Adrenal gland (tissue), 12 donors: ENCODE data around the gene CNOT6. TPM values are rescaled to one million over a fixed set of nuclear protein-coding genes. Genes with fewer than 3 reads are reported as not detected.
"Not testable (repeated sequence)": the region's sequence is repeated elsewhere in the genome, so short reads cannot be mapped to it uniquely, and the experiment has no call there.

Experiments
- DNase-seq, 7 donors: peaks; one replicate each; pipeline ENCODE4 v3.0.0-alpha.2; 2019 to 2020
- H3K27ac ChIP-seq, 5 donors: fragments of 200-600 bp; sonication (generic) in 4 of 5; 1 replicate in 3 of 5; 2 replicates in 2 of 5; pipeline versions ENCODE4 v1.5.1 to v1.8.0; 2016 to 2020; ENCODE audit warnings: mild to moderate bottlenecking in 1 of 5
- H3K27me3 ChIP-seq: fragments of 200-600 bp; 2 replicates; pipeline ENCODE4 v1.8.0; 2021
- H3K36me3 ChIP-seq, 2 donors: fragments of 200-600 bp; replicated peaks in 1 of 2; 1 replicate in 1 of 2; 2 replicates in 1 of 2; pipeline versions ENCODE4 v1.5.1 to v1.8.0; 2018 to 2022
- H3K4me1 ChIP-seq, 2 donors: fragments of 200-600 bp; replicated peaks in 1 of 2; 1 replicate in 1 of 2; 2 replicates in 1 of 2; pipeline versions ENCODE4 v1.5.1 to v1.8.0; 2018 to 2021
- H3K4me3 ChIP-seq, 4 donors: fragments of 200-600 bp; sonication (generic) in 3 of 4; one replicate each; pipeline ENCODE4 v1.5.1; 2016 to 2018
- H3K9me3 ChIP-seq, 3 donors: fragments of 200-600 bp; sonication (generic) in 1 of 3; replicated peaks in 1 of 3; 1 replicate in 2 of 3; 2 replicates in 1 of 3; pipeline versions ENCODE4 v1.5.1 to v1.8.0; 2016 to 2021
- POLR2A ChIP-seq, 2 donors: fragments of 450-650 bp; IDR thresholded peaks; one replicate each; pipeline ENCODE4 v1.6.1; 2017; ENCODE audit warnings: antibody characterized with exemption in 2 of 2, mild to moderate bottlenecking in 2 of 2, moderate library complexity in 1 of 2
- WGBS, 4 donors: extraction: QIAGEN DNeasy Blood & Tissue Kit in 2 of 4; methylation state at CpG; one replicate each; pipeline versions ENCODE4 v1.1.5 to v1.1.7; 2013 to 2017; 5-methylcytosine and 5-hydroxymethylcytosine counted together
- intact Hi-C, 2 donors: fragments of 100-400 bp; cut with DNase I; formaldehyde crosslinking; loops; one replicate each; pipeline versions ENCODE4 v1.14.1 to v1.15.0; 2022 to 2023
- polyA plus RNA-seq, 3 donors: library from polyadenylated mRNA; stranded (reverse); fragments of 200-250 nt in 2 of 3; fragments of 350-450 nt in 1 of 3; fragmentation: Illumina TruSeq in 1 of 3; extraction: RNeasy Lipid Tissue Mini Kit (QIAGEN cat#74804) in 1 of 3; gene quantifications; one replicate each; pipeline ENCODE4 v1.2.3, GENCODE V29; 2013 to 2014
- total RNA-seq, 9 donors: library from RNA; depleted of rRNA in 4 of 9; stranded (reverse); fragments of >200 nt in 4 of 9; fragments of 120-200 nt in 1 of 9; fragmentation: NEBNext Ultra II Directional in 1 of 9; extraction: Animal tissue kit (Norgen Biotek cat#: 25700) in 1 of 9; gene quantifications; one replicate each; pipeline versions ENCODE4 v1.1.0 to v1.2.4, GENCODE V29; 2013 to 2023
- TF ChIP-seq, protein P1 (sequence below), 6 experiments: fragments of 450-650 bp in 4 of 6; fragments of 200-600 bp in 2 of 6; sonication (generic) in 1 of 6; IDR thresholded peaks; 1 replicate in 5 of 6; 2 replicates in 1 of 6; pipeline versions ENCODE4 v1.5.1 to v1.8.0; 2016 to 2021; ENCODE audit warnings: antibody characterized with exemption in 6 of 6, mild to moderate bottlenecking in 2 of 6, moderate library complexity in 1 of 6
- donor health status: healthy with polysubstance abuse.
- donor health status: Bipolar disorder and iron deficiency.
- donor health status: DM: yes; HTN: yes; CAD: no.
- donor health status: DM: no; HTN: no; CAD: no.
- donor health status: DM: no; HTN: no; CAD: no.
- donor health status: DM: yes; HTN: yes; CAD: no.

CNOT6 gene
- total and polyA plus RNA-seq, 12 donors, result 4.4 to 19.9 (median 11.5) TPM

- DNase-seq, result no peak
- Histone ChIP-seq H3K9me3 (no peaks in the 10 kb centered on the region), H3K27ac (no peak overlapping the region), H3K4me3 (no peak overlapping the region), H3K4me1 (no peaks in the 10 kb centered on the region), H3K27me3 (peaks cover 8% of the 10 kb centered on the region), H3K36me3 (no peaks in the 10 kb centered on the region)
- intact Hi-C loops, result loop anchor here in 1 of 2 donors (10.0 kb wide), 1 partner anchor 169 kb away; the partner anchor contains the start of gene MAPK9
- TF ChIP-seq, protein P1, sequence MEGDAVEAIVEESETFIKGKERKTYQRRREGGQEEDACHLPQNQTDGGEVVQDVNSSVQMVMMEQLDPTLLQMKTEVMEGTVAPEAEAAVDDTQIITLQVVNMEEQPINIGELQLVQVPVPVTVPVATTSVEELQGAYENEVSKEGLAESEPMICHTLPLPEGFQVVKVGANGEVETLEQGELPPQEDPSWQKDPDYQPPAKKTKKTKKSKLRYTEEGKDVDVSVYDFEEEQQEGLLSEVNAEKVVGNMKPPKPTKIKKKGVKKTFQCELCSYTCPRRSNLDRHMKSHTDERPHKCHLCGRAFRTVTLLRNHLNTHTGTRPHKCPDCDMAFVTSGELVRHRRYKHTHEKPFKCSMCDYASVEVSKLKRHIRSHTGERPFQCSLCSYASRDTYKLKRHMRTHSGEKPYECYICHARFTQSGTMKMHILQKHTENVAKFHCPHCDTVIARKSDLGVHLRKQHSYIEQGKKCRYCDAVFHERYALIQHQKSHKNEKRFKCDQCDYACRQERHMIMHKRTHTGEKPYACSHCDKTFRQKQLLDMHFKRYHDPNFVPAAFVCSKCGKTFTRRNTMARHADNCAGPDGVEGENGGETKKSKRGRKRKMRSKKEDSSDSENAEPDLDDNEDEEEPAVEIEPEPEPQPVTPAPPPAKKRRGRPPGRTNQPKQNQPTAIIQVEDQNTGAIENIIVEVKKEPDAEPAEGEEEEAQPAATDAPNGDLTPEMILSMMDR (IDR thresholded peaks at IDR 0.05), result no peak
- no peak for TF ChIP-seq POLR2A (IDR thresholded peaks at IDR 0.05)
- 68 to 76% (median 71%) methylated on average over 3 to 13 of the region's 13 CpGs for WGBS, 4 donors
Measured at GRCh38 chr5:180463916-180464602, 30.1 kb upstream of the CNOT6 start.

- Histone ChIP-seq H3K4me1 (no peaks in the 10 kb centered on the region), H3K27ac (no peak overlapping the region), H3K9me3 (no peaks in the 10 kb centered on the region), H3K4me3 (no peak overlapping the region), H3K27me3 (peaks cover 8% of the 10 kb centered on the region), H3K36me3 (no peaks in the 10 kb centered on the region)
- TF ChIP-seq POLR2A (IDR thresholded peaks at IDR 0.05), result no peak
- TF ChIP-seq, protein P1 (IDR thresholded peaks at IDR 0.05), result no peak
- WGBS, 4 donors, result 56 to 83% (median 62%) methylated on average over 1 to 5 of the region's 5 CpGs
- intact Hi-C loops, result loop anchor here in 1 of 2 donors (10.0 kb wide), 1 partner anchor 170 kb away; the partner anchor contains the start of gene MAPK9
- no peak for DNase-seq
Measured at GRCh38 chr5:180464603-180464970, 29.6 kb upstream of the CNOT6 start.

- H3K9me3 ChIP-seq, DNase-seq, H3K36me3 ChIP-seq, H3K27me3 ChIP-seq, H3K4me3 ChIP-seq, H3K4me1 ChIP-seq, H3K27ac ChIP-seq: not testable (repeated sequence)
- WGBS, 4 donors, result 90 to 94% (median 91%) methylated on average over 4 of the region's 4 CpGs
- intact Hi-C loops, result loop anchor here (5.0 to 10.0 kb wide), 2 partner anchors 170 to 338 kb away; partner anchors contain the start of gene MAPK9 (in 1 of the 2)
Measured at GRCh38 chr5:180465052-180465451, 29.1 kb upstream of the CNOT6 start.

DNA sequence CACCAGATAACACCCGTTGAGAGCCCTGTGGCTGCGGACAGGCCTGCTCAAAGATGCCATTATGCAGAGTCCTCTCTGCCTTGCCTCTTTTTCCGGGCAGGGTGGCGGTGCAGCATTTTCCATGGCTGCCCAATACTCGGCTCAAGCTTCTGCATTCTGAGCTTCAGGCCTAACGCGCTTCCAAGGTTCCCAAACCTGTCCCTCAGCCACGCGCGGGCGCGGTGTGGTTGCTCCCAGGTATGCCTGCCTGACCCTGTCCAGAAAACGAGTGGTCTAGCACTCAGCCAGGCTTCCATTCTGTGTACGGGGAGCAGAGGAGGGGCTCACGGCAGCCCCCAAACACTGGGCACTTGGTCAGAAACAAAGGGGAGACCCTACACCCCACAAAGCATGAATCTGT is 27.9 kb upstream of the CNOT6 start:
- H3K9me3 ChIP-seq, result no peaks in the 10 kb centered on the region
- H3K4me1 ChIP-seq, result no peaks in the 10 kb centered on the region
- intact Hi-C loops, result loop anchor here (5.0 to 10.0 kb wide), 2 partner anchors 172 to 339 kb away; partner anchors contain the start of gene MAPK9 (in 1 of the 2)
- TF ChIP-seq POLR2A (IDR thresholded peaks at IDR 0.05), result no peak
- TF ChIP-seq, protein P1 (IDR thresholded peaks at IDR 0.05), result no peak
- WGBS, 4 donors, result 87 to 100% (median 90%) methylated on average over 2 to 15 of the region's 15 CpGs
- no peak for DNase-seq
- no peak overlapping the region for H3K27ac ChIP-seq
- H3K27me3 ChIP-seq, result peaks cover 8% of the 10 kb centered on the region
- no peaks in the 10 kb centered on the region for H3K36me3 ChIP-seq
- H3K4me3 ChIP-seq, result no peak overlapping the region
